ENCODE data around the gene HLTF.
"Not testable (repeated sequence)": the region's sequence is repeated elsewhere in the genome, so short reads cannot be mapped to it uniquely, and the experiment has no call there.

HLTF gene

GRCh38 chr3:148990236-148990635 lies 96.1 kb downstream of the HLTF start:
- DNase-seq: no peak

GRCh38 chr3:148987551-148987950 lies 98.8 kb downstream of the HLTF start:
- not testable (repeated sequence) for DNase-seq

- no peak for DNase-seq
These were observed 105.1 kb downstream of the HLTF start for GRCh38 chr3:148981273-148981672.
